Right lung (tissue), 5 donors: ENCODE data around the gene SLC5A11. TPM values are rescaled to one million over a fixed set of nuclear protein-coding genes. Genes with fewer than 3 reads are reported as not detected.
"Not testable (repeated sequence)": the region's sequence is repeated elsewhere in the genome, so short reads cannot be mapped to it uniquely, and the experiment has no call there.

Experiments
- DNase-seq, 2 donors: peaks; one replicate each; pipeline ENCODE4 v3.0.0-alpha.2; 2013
- polyA plus RNA-seq, 5 donors: library from polyadenylated mRNA; unstranded; fragments of 120-200 nt; gene quantifications; one replicate each; pipeline versions ENCODE4 v1.2.1 to v1.2.3, GENCODE V29; 2013; ENCODE audit warnings: inconsistent platforms in 1 of 5, low replicate concordance in 1 of 5; ENCODE audit not compliant: insufficient read length in 5 of 5, insufficient read depth in 1 of 5

SLC5A11 gene
- polyA plus RNA-seq, 5 donors = 0.06 to 0.50 (median 0.09) TPM; not detected in 1

DNA sequence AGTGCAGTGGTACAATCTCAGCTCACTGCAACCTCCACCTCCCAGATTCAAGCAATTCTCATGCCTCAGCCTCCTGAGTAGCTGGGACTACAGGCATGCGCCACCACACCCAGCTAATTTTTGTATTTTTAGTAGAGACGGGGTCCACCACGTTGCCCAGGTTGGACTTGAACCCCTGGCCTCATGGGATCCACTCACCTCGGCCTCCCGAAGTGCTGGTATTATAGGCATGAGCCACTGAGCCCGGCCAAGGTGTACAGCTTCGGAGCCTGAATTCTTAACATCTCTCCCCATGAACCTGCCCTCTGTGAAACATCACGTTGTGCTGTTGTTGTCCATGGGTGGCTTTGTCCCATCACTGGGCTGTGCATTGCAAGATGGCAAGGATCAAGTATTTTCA lies 11.1 kb downstream of the SLC5A11 start:
- not testable (repeated sequence) for DNase-seq

DNA sequence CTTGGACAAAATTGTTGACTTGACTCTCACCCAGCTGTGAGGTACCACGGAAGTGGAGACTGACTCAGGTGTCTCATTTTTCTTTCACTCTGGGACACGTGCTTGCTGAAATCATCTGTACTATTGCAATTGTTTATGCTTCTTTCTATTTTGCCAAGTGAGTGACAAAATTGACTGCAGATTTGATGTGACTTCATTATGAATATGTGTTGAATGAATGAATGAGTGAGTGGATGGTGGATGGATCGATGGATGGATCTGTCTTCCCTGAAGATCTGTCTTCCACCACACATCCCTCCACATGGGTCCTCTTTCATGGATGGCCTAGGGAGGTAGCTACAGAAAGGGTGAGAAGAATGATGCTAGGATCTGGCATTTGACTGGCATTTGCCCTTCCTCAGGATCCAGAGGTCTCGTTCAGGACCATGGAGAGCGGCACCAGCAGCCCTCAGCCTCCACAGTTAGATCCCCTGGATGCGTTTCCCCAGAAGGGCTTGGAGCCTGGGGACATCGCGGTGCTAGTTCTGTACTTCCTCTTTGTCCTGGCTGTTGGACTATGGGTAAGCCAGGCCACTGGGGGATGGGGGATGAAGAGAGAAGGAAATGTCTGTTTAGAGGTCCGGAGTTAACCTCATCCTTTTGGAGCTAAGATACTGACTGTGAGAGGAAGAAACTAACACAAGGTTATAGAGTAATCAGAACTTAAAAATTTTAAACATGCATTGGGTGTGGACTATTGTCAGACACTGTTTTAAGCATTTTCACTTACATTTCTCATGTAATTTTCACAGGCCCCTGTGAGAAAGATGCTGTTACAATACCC lies 12.7 kb downstream of the SLC5A11 start:
- peak; percentile 30 to 52 for DNase-seq

DNA sequence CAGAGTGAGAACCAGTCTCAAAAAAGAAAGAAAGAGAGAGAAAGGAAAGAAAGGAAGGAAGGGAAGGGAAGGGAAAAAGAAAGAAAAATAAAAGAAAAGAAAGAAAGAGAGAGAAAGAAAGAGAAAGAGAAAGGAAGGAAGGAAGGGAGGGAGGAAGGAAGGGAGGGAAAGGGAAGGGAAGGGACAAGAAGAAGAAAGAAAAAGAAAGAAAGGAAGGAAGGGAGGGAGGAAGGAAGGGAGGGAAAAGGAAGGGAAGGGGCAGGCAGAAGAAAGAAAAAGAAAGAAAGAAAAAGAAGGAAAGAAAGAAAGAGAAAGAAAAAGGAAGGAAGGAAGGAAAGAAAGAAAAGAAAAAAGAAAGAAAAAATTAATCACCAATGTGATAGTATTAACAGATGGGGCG lies 15.7 kb downstream of the SLC5A11 start:
- DNase-seq = no peak

DNA sequence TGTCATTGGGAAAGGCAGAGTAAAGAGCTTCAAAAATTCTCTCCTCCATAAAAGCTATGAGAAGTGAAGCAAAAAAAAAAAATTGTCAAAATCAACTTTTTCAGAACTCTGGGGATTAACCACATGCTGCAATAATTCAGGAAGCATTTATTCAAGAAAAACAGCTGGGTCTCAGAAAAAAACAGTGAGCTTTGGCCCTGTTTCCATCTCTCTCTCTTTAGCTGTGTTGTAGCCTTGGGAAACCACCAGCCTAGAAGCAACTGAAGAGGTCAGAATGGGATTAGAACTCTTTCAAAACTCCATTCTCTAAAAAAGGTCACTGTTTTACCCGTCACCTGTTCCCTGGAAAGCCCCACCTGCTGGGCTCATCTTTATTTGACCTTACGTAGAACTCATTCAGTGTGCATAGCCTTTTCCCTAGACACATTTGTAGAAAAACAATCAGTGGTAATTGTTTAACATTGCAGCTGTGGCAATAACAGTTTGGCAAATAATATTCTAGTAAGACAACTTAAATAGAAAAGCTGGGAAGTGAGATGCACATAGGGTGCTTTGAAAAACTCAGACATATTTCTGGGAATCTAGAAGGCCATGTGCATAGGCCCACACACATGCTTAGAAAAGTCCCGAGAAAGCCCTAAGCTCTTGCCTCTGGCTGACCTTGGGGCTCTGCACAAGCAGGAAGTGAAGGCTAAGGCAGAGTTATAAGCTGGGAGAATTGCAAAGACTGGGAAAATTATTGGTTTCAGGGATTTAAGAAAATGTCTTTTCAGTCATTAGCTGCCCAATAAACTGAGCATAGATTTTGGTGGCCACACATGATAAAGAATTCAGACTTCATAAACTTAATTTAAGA lies 18.0 kb downstream of the SLC5A11 start:
- DNase-seq = no peak

DNA sequence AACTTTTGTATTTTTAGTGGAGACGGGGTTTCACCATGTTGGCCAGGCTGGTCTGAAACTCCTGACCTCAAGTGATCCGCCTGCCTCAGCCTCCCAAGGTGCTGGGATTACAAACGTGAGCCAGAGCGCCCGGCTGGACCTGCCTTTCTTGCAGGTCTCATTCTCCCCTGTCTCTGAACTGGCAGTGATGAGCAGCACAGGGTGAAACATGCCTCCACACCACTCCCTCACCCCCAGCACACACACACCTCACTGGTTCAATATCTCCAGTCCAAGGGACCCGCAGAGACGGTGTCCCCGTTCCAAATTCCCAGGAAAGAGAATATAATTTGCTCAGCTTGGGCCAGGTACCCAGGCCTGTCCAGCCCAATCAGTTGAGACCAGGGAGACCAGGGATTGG lies 23.3 kb downstream of the SLC5A11 start:
- DNase-seq = no peak

DNA sequence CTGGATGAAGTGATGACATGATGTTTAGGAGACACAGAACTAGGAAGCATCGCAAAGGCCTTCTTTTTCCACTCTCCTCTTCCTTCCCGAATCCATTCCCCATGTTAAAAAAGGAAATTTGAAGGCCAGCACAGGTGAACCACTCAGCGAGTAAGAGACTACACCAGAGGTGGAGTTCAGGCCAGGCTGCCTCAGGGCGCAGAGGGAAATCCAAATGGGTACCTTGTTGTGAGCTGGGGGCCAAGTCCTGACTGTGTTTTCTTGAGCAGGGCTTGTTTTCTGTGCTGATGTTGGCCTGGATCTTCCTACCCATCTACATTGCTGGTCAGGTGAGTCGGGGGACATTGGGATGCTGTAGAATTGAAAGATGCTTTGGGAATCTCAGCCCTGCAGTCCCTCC lies 26.1 kb downstream of the SLC5A11 start:
- no peak for DNase-seq

DNA sequence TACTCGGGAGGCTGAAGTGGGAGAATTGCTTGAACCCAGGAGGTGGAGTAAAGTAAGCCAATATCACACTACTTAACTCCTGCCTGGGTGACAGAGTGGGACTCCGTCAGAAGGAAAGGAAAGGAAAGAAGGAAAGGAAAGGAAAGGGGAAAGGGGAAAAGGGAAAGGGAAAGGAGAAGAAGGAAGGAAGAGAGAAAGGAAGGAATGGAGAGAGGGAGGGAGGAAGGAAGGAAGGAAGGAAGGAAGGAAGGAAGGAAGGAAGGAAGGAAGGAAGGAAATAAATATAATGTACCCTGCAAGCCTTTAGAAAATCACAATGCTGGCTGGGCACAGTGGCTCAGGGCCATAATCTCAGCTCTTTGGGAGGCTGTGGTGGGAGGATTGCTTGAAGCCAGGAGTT lies 27.3 kb downstream of the SLC5A11 start:
- DNase-seq = no peak

DNA sequence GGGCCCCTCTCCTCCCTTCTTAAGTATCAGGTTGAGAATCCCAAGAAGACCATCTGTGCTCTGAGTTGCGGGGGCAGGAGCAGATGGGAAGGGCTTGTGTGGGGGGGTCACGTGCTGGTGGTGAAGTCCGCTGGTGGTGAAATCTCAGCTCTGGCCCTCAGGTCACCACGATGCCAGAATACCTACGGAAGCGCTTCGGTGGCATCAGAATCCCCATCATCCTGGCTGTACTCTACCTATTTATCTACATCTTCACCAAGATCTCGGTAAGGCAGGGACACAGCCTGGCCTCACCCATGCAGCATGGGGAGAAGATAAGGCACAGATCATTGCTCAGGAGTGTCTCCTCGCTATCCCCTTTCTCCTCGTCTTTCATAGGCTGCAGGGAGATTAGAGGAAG lies 29.7 kb downstream of the SLC5A11 start:
- DNase-seq = no peak

DNA sequence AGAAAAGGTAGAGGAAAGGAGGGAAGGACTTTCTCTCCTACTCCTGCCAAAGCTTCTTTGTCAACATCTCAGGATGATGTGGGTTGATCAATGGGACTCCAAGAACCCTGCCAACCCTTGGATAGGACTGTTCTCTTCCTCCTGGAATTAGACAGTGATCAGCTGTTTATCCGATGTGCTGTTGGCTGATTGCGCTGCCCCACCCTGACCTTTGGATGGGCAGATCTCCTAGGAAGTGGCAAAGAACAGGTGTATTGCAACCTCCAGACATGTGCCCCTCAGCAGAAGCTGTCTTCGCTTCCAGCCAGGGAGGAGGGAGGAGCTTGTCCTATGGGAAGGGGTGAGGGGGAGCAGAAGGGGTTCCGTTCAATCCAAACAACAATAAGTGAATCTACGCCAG lies 30.5 kb downstream of the SLC5A11 start:
- DNase-seq = no peak

DNA sequence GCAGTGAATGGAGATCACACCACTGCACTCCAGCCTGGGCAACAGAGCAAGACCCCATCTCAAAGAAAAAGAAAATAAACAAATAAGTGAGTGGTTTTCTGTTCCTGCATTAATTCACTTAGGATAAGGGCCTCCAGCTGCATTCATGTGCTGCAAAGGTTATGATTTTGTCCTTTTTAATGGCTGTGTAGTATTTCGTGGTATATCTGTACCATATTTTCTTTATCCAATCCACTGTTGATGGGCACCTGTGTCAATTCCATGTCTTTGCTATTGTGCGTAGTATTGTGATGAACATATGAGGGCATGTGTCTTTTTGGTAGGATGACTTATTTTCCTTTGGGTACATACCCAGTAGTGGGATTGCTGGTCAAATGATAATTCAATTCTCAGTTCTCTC lies 33.9 kb downstream of the SLC5A11 start:
- no peak for DNase-seq

DNA sequence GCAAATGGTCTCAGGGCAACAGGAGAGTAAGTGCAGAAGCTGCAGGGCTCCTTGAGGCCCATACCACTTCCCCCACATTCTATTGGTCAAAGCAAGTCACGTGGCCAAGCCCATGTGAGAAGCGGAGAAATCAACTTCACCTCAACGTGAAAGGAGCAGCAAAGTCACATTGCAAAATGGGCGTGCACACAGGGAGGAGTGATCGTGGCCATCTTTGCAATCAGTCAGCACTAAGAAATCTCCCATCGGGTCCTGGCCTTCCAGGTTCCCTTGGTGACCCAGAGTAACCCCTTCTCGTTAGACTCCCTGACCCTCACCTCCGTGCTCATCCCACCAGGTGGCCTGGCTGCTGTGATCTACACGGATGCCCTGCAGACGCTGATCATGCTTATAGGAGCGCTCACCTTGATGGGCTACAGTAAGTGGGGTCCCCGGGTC lies 38.0 kb downstream of the SLC5A11 start:
- no peak for DNase-seq

DNA sequence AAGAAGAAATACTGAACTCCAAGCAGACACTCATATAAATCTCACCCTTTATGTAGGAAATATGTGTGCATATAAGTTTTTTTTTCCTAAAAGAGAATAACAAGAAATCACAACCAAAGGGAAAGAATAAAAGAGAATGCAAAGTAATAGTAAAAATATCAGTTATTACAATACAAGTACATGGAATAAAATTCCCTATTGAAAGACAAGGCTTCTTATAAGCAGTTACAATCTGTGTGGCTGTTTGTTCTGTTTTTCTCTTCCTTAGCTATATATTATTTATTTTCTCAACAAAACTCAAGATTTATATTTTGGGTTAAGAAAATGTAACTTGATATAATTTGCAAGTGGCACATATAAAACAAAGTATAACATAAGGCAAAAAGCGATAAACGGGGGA lies 41.7 kb downstream of the SLC5A11 start:
- DNase-seq = no peak

DNA sequence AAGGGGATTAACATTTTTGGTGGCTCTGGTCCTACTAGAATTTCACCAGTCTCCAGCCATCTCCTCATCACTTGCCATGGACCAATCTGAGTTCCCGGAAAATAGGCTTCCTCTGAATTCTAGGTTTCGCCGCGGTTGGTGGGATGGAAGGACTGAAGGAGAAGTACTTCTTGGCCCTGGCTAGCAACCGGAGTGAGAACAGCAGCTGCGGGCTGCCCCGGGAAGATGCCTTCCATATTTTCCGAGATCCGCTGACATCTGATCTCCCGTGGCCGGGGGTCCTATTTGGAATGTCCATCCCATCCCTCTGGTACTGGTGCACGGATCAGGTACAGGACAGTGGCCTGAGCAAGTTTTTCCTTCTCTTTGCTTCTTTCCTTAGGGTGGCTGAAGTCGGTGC lies 45.0 kb downstream of the SLC5A11 start:
- no peak for DNase-seq

DNA sequence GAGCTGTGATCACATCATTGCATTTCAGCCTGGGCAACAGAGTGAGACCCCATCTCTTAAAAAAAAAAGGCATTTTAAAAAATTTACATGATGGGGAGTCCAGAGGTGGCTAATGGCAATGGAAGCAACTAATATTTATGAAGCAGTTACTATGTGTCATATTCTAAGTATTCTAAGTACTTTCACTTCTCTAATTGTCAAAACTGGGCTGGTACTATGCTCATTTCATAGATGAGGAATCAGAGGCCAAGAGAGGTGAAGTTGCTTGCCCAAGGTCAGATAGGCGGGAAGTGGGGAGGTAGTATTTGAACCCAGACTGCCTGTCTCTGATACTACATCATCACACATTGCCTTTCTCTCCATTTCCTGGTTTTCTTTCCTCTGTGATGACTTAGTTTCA lies 50.7 kb downstream of the SLC5A11 start:
- no peak for DNase-seq

DNA sequence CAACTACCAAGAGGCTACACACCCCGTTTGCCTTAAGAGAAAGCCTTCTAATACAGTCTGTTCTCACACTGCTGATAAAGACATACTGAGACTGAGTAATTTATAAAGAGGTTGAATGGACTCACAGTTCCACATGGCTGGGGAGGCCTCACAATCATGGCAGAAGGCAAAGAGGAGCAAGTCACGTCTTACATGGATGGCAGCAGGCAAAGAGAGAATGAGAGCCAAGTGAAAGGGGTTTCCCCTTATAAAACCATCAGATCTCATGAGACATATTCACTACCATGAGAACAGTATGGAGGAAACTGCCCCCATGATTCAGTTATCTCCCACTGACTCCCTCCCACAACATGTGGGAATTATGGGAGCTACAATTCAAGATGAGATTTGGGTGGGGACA lies 51.8 kb downstream of the SLC5A11 start:
- not testable (repeated sequence) for DNase-seq

DNA sequence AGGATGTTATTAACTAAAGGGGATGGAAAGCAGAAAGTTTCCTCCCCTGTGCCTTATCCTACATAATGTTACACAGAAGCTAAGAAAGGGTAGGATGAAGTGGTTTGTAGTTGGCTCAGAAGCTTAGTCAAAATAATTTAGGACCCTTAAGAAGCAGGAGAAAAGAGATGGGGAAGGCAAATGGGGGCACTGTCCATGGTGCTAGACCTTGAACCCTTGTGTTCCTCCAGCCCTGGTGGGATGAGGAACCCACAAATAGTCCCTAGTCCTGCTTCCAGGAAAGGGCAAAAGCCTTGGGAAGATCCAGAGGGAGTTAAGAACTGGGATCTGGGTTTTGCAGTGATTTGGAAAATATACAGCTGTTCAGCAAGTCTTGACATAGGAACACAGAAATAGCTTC lies 54.5 kb downstream of the SLC5A11 start:
- no peak for DNase-seq

DNA sequence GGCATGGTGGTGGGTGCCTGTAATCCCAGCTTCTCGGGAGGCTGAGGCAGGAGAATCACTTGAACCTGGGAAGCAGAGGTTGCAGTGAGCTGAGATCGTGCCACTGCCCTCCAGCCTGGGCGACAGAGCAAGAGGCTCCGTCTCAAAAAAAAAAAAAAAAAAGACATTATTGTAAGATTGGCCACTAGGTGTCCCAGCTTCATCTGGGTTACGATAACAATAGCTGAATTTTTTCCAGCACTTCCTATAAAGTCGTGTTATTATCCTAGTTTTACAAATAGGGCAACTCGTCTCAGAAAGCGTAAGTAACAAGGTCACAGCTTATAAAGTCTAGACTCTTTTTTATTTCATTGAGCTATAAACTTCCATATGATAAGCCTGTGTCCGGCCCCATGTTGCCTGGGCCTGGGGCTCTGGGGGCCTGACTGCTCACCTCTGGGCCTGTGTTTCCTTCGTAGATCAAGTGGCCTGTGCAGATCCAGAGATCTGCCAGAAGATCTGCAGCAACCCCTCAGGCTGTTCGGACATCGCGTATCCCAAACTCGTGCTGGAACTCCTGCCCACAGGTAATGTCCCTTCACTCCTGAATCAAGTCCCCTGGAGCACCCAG lies 60.5 kb downstream of the SLC5A11 start:
- peak in 1 of 2 donors; percentile 1 for DNase-seq

DNA sequence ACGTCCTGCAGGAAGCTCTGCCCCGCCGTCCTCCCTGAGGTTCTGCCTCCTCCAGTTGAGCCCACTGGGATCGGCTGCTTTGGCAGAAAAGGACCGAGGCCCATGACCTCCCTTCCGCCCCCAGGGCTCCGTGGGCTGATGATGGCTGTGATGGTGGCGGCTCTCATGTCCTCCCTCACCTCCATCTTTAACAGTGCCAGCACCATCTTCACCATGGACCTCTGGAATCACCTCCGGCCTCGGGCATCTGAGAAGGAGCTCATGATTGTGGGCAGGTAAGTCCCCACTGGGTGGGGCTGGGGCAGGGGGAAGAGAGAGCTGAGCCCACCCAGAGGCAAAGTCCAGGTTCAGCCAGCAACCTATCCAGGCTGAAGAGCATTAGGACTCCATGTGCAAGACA lies 61.1 kb downstream of the SLC5A11 start:
- no peak for DNase-seq

DNA sequence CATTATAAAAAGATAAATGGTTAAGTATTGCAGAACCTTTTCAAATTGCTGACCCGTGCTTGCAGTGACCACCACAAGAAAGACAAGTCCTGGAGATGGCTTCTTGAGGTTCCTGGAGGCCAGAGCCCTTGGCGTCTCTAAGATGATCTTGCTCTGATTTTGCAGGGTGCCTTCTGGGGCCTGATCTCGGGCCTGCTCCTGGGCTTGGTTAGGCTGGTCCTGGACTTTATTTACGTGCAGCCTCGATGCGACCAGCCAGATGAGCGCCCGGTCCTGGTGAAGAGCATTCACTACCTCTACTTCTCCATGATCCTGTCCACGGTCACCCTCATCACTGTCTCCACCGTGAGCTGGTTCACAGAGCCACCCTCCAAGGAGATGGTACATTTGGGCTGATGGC lies 63.0 kb downstream of the SLC5A11 start:
- no peak for DNase-seq

DNA sequence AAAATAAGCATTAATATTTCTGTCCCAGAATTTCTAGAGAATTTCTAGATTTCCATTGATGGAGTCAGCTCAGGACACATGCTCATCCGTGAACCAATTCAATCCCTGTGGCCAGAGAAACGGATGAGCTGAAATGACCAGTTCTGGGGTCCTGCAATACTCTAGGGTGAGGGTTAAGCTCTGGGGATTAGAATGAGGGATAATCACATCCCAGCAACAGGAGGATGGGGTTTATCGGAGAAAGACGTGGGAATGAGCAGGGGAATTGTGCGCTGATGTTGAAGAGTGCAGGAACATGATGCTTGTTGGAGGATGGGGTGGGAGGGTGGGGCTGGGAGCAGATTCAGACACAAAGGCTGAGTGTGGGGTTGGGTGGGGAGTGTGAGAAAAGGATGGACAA lies 64.1 kb downstream of the SLC5A11 start:
- DNase-seq = no peak

DNA sequence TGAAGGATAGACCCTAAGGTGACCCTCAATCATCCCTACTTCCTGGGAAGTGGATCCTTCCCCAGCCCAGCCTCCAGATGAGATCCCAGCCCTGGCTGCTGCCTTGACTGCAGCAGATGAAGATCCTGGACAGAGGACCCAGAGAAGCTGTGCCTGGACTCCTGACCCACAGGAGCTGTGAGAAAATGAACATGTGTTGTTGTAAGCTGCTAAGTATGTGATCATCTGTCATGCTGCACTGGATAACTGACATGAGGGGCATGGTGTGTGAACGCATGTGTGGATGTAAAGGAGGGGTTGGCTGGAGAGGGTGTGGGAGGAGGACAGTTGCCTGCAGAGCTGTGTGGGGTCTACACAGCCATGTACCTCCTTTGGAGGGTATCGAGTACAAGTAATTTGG lies 69.3 kb downstream of the SLC5A11 start:
- no peak for DNase-seq

DNA sequence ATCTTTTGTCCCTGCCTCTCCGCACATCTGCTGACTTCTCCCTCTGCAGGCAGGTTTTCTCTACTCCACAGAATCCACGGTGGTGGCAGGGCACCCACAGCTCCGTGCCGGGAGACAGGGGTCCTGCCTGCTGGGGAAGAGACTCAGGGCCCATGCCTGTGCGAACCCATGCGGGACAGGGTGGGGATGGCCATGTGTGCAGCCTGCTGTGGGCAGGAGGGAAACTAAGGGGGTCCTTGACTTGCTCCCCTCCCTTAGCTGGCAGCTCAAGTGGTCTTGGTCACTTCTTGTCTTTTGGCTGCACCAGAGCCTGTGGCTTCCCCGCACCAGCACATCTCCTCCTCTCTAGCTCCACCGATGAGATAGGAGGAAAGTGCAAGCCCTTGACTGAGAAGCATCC lies 69.8 kb downstream of the SLC5A11 start:
- no peak for DNase-seq

DNA sequence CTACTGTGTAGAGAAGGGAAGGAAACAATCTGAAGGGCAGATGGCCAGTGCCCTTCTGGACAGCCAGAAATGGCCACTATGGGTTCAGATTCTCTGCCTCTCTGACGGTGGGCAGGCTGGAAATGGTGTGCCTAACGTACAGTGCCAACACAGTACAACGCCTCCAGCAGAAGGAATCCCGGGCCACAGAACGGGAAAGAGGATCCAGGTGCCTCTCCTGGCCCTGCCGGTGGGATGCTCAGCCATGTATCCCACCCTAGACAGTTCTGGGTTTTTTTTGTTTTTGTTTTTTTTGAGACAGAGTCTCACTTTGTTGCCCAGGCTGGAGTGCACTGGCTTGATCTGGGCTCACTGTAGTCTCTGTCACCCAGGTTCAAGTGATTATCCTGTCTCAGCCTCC lies 71.5 kb downstream of the SLC5A11 start:
- no peak for DNase-seq
